Tibial nerve (tissue), 4 donors: ENCODE measurements around the gene TCAIM. TPM values are rescaled to one million over a fixed set of nuclear protein-coding genes. Genes with fewer than 3 reads are reported as not detected.

Experiments used
- DNase-seq, 2 donors: peaks; one replicate each; pipeline ENCODE4 v3.0.0-alpha.2; 2019; ENCODE audit warnings: low spot score in 2 of 2
- H3K27ac ChIP-seq, 4 donors: fragments of 200-600 bp; sonication (generic) in 3 of 4; one replicate each; pipeline ENCODE4 v1.5.1; 2017 to 2019; ENCODE audit warnings: mild to moderate bottlenecking in 1 of 4
- H3K27me3 ChIP-seq, 2 donors: fragments of 200-600 bp; sonication (generic) in 1 of 2; one replicate each; pipeline versions ENCODE4 v1.5.1 to v1.6.0; 2017 to 2019
- H3K36me3 ChIP-seq, 3 donors: fragments of 200-600 bp; sonication (generic); one replicate each; pipeline ENCODE4 v1.5.1; 2018 to 2019
- H3K4me1 ChIP-seq, 4 donors: fragments of 200-600 bp; sonication (generic) in 3 of 4; one replicate each; pipeline ENCODE4 v1.5.1; 2017 to 2019
- H3K4me3 ChIP-seq, 4 donors: fragments of 200-600 bp; sonication (generic) in 3 of 4; one replicate each; pipeline ENCODE4 v1.5.1; 2017 to 2019; ENCODE audit warnings: mild to moderate bottlenecking in 1 of 4, moderate library complexity in 1 of 4
- H3K9me3 ChIP-seq, 4 donors: fragments of 200-600 bp; sonication (generic) in 3 of 4; one replicate each; pipeline ENCODE4 v1.5.1; 2017 to 2019
- CTCF ChIP-seq, 5 experiments: fragments of 200-600 bp in 3 of 5; fragments of 450-650 bp in 2 of 5; sonication (generic) in 3 of 5; IDR thresholded peaks; one replicate each; pipeline ENCODE4 v1.5.1; 2016 to 2019; ENCODE audit warnings: antibody characterized with exemption in 5 of 5, mild to moderate bottlenecking in 3 of 5, moderate library complexity in 2 of 5
- EP300 ChIP-seq, 2 donors: sonication (generic); formaldehyde crosslinking; IDR thresholded peaks; one replicate each; pipeline ENCODE4 v1.6.1; 2017; ENCODE audit warnings: antibody characterized with exemption in 2 of 2, mild to moderate bottlenecking in 1 of 2
- POLR2A ChIP-seq, 2 donors: fragments of 450-650 bp; IDR thresholded peaks; one replicate each; pipeline ENCODE4 v1.6.1; 2017; ENCODE audit warnings: antibody characterized with exemption in 2 of 2, mild to moderate bottlenecking in 2 of 2, moderate library complexity in 2 of 2
- WGBS, 2 donors: methylation state at CpG; one replicate each; pipeline ENCODE4 v1.1.5; 2018; 5-methylcytosine and 5-hydroxymethylcytosine counted together
- total RNA-seq, 4 donors: library from RNA; depleted of rRNA; stranded (reverse); fragments of >200 nt; gene quantifications; one replicate each; pipeline ENCODE4 v1.1.0, GENCODE V29; 2016

Gene TCAIM
- total RNA-seq, 4 donors from 2014 or later, result 24.1 to 41.3 (median 28.0) TPM

GRCh38 chr3:44434834-44435510 lies 96.4 kb downstream of the TCAIM start:
- no peaks in the 10 kb centered on the region for H3K9me3 ChIP-seq
- H3K4me3 ChIP-seq, result no peak overlapping the region
- TF ChIP-seq EP300 (IDR thresholded peaks at IDR 0.05), result no peak
- no peak for TF ChIP-seq CTCF (IDR thresholded peaks at IDR 0.05)
- no peak for TF ChIP-seq POLR2A (IDR thresholded peaks at IDR 0.05)
- H3K27ac ChIP-seq, result no peak overlapping the region
- no peak for DNase-seq
- peaks cover 0 to 8% (median 5%) of the 10 kb centered on the region in 4 donors for H3K4me1 ChIP-seq
- no peaks in the 10 kb centered on the region for H3K27me3 ChIP-seq
- H3K36me3 ChIP-seq, result peaks cover 0 to 3% (median 0%) of the 10 kb centered on the region in 3 donors
- WGBS, 2 donors, result 80 to 83% methylated on average over 5 of the region's 5 CpGs

DNA sequence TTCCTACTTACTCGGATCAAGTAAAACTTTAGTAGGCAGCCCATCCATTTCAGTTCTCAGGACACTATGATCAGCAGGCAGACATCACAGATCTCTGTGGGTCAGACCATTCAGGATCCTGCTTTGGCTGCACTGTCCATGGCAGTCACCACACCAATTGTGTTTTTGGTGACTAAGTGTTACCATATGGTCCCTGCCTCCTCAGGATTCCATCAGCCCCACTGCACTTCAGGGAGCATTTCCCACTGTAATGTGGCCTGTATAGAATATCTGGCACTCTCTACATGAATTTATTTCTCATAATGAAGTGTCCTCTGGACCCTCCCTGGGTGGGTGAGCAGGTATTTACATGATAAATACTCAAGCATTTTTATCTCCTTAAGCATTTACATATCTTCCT lies 97.6 kb downstream of the TCAIM start:
- 88 to 93% methylated on average over 1 of the region's 1 CpG for WGBS, 2 donors
- no peaks in the 10 kb centered on the region for H3K27me3 ChIP-seq

DNA sequence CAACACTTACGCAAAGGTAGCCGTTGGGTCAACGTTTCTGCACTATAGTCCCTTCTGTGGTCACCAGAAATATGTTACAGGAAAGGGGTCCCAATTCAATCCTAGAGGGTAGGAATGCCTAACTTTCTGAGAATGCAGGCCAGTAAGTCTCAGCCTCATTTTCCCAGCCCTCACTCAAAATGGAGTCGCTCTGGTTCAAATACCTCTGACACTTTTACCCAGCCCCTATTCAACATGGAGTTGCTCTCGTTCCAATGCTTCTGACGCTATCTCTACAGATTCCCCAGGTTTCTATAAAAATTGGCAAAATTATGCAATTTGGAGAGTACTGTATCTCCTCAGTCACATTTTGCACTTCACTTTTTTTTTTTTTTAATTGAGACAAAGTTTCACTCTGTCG lies 99.2 kb downstream of the TCAIM start:
- WGBS, 2 donors, result 96 to 97% methylated on average over 7 of the region's 7 CpGs
- H3K36me3 ChIP-seq, result peaks cover 0 to 22% (median 0%) of the 10 kb centered on the region in 3 donors
- no peak overlapping the region for H3K4me3 ChIP-seq
- no peak overlapping the region for H3K27ac ChIP-seq
- DNase-seq, result no peak
- H3K9me3 ChIP-seq, result no peaks in the 10 kb centered on the region
- TF ChIP-seq POLR2A (IDR thresholded peaks at IDR 0.05) (no peak), EP300 (IDR thresholded peaks at IDR 0.05) (no peak), CTCF (IDR thresholded peaks at IDR 0.05) (no peak)
- peaks cover 0 to 12% (median 10%) of the 10 kb centered on the region in 4 donors for H3K4me1 ChIP-seq
- no peaks in the 10 kb centered on the region for H3K27me3 ChIP-seq

More for the DNA sequence above, 97.6 kb downstream of the TCAIM start:
- TF ChIP-seq POLR2A (IDR thresholded peaks at IDR 0.05) (no peak), EP300 (IDR thresholded peaks at IDR 0.05) (no peak), CTCF (IDR thresholded peaks at IDR 0.05) (no peak)
- no peaks in the 10 kb centered on the region for H3K9me3 ChIP-seq
- no peak for DNase-seq
- H3K27ac ChIP-seq, result no peak overlapping the region
- peaks cover 0 to 10% (median 10%) of the 10 kb centered on the region in 4 donors for H3K4me1 ChIP-seq
- H3K4me3 ChIP-seq, result no peak overlapping the region
- H3K36me3 ChIP-seq, result peaks cover 0 to 8% (median 0%) of the 10 kb centered on the region in 3 donors

GRCh38 chr3:44439499-44440295 lies 101.1 kb downstream of the TCAIM start:
- TF ChIP-seq CTCF (IDR thresholded peaks at IDR 0.05) (peak in 1 of 5 experiments; percentile 11), EP300 (IDR thresholded peaks at IDR 0.05) (peak in 1 of 2 donors; percentile 87), POLR2A (IDR thresholded peaks at IDR 0.05) (peak in 1 of 2 donors; percentile 29)
- H3K9me3 ChIP-seq, result no peaks in the 10 kb centered on the region
- H3K27ac ChIP-seq, result peak overlapping the region; percentile 68 to 90 (median 86)
- DNase-seq, result peak; percentile 29 to 72
- peak overlapping the region in 1 of 4 donors; percentile 30 for H3K4me3 ChIP-seq
- no peaks in the 10 kb centered on the region for H3K27me3 ChIP-seq
- H3K36me3 ChIP-seq, result peaks cover 0 to 41% (median 0%) of the 10 kb centered on the region in 3 donors
- 42 to 43% methylated on average over 7 of the region's 7 CpGs for WGBS, 2 donors
- H3K4me1 ChIP-seq, result peaks cover 0 to 12% (median 10%) of the 10 kb centered on the region in 4 donors
